AG04449 (cell line): ENCODE measurements around the gene STYXL2.

Experiments
- CTCF ChIA-PET: fragments of 350-600 bp; formaldehyde crosslinking; extraction: SDS; loops from one replicate; lab custom pipeline; 2021; ENCODE audit warnings: antibody characterized with exemption; lab: Yijun Ruan, JAX
- POLR2A ChIA-PET: fragments of 400-600, 350-600 bp; formaldehyde crosslinking; extraction: SDS; loops from one replicate; lab custom pipeline; 2020; ENCODE audit warnings: antibody characterized with exemption, inconsistent platforms; lab: Yijun Ruan, JAX
- DNase-seq: peaks from one replicate; pipeline ENCODE4 v3.0.0-alpha.2; 2010; ENCODE audit warnings: low read depth, low spot score
- H3K4me3 ChIP-seq: 2 replicates; pipeline ENCODE4 v1.5.1; 2011; ENCODE audit warnings: low read depth, mild to moderate bottlenecking, control low read depth, low read length
- TF ChIP-seq, protein P1 (sequence below): IDR thresholded peaks from one replicate; pipeline ENCODE4 v1.5.1; 2011; ENCODE audit warnings: mild to moderate bottlenecking, moderate library complexity, low read length, control low read depth, inconsistent platforms; ENCODE audit not compliant: insufficient read depth; ENCODE audit errors: missing control alignments

The STYXL2 gene

GRCh38 chr1:167056529-167057231 lies 37.2 kb upstream of the STYXL2 start:
- no peak overlapping the region for H3K4me3 ChIP-seq
- CTCF ChIA-PET = interaction anchor here (1.4 to 13.3 kb wide), 8 partner anchors 10 to 1131 kb away, joined by 3 to 380 read pairs (median 17); no protein-coding TSS in a partner anchor
- POLR2A ChIA-PET = no interaction called here
- TF ChIP-seq, protein P1, sequence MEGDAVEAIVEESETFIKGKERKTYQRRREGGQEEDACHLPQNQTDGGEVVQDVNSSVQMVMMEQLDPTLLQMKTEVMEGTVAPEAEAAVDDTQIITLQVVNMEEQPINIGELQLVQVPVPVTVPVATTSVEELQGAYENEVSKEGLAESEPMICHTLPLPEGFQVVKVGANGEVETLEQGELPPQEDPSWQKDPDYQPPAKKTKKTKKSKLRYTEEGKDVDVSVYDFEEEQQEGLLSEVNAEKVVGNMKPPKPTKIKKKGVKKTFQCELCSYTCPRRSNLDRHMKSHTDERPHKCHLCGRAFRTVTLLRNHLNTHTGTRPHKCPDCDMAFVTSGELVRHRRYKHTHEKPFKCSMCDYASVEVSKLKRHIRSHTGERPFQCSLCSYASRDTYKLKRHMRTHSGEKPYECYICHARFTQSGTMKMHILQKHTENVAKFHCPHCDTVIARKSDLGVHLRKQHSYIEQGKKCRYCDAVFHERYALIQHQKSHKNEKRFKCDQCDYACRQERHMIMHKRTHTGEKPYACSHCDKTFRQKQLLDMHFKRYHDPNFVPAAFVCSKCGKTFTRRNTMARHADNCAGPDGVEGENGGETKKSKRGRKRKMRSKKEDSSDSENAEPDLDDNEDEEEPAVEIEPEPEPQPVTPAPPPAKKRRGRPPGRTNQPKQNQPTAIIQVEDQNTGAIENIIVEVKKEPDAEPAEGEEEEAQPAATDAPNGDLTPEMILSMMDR = no peak
- no peak for DNase-seq

GRCh38 chr1:167057241-167057688 lies 36.6 kb upstream of the STYXL2 start:
- TF ChIP-seq, protein P1 = peak; percentile 19
- ChIA-PET CTCF (interaction anchor here (1.2 to 13.3 kb wide), 10 partner anchors 10 to 1132 kb away, joined by 3 to 380 read pairs (median 16); no protein-coding TSS in a partner anchor), POLR2A (no interaction called here)
- H3K4me3 ChIP-seq = no peak overlapping the region
- DNase-seq = no peak

GRCh38 chr1:167059045-167059808 lies 34.6 kb upstream of the STYXL2 start:
- no peak overlapping the region for H3K4me3 ChIP-seq
- TF ChIP-seq, protein P1 = peak; percentile 89
- POLR2A ChIA-PET = no interaction called here
- no peak for DNase-seq
- CTCF ChIA-PET = interaction anchor here (0.6 to 13.3 kb wide), 51 partner anchors 8 to 1136 kb away, joined by 3 to 380 read pairs (median 4); partner anchors contain the start of genes POGK and TADA1

DNA sequence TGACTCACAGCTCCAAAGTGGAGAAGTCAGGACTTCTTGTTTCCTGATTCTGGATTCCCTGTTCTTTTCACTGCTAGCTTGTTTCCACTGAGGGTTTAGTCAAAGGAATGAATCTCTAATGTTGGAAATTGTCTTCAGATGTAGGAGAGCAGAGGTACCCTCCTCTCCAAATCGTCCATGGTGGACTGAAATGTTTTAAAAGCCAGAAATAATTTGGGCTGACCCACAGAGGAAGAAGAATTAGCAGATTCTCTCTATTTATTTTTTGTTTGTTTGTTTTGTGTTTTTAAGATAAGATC lies 34.1 kb upstream of the STYXL2 start:
- no peak overlapping the region for H3K4me3 ChIP-seq
- CTCF ChIA-PET = interaction anchor here (0.6 to 13.3 kb wide), 35 partner anchors 9 to 1137 kb away, joined by 3 to 380 read pairs (median 5); partner anchors contain the start of gene TADA1
- POLR2A ChIA-PET = no interaction called here

GRCh38 chr1:167060141-167061072 lies 33.5 kb upstream of the STYXL2 start:
- CTCF ChIA-PET = interaction anchor here (0.6 to 13.3 kb wide), 27 partner anchors 8 to 1137 kb away, joined by 3 to 380 read pairs (median 4); no protein-coding TSS in a partner anchor
- TF ChIP-seq, protein P1 = peak; percentile 19
- no peak overlapping the region for H3K4me3 ChIP-seq
- POLR2A ChIA-PET = no interaction called here
- no peak for DNase-seq

More for the DNA sequence above, 34.1 kb upstream of the STYXL2 start:
- DNase-seq = no peak
- TF ChIP-seq, protein P1 = no peak
